IMR-90 (cell line): Measurements from ENCODE around the gene SRPX2. TPM values are rescaled to one million over a fixed set of nuclear protein-coding genes. Genes with fewer than 3 reads are reported as not detected.

ENCODE experiments used
- ATAC-seq: fragments of 200-7000 bp; cut with Tn5 transposase; 2 replicates; pipeline ENCODE4 v1.9.1; 2020; ENCODE audit warnings: low read depth, mild to moderate bottlenecking, moderate library complexity
- BruUV-seq: library from RNA; stranded (reverse); fragments of 400-500 nt; replicated peaks from 2 replicates; lab custom pipeline; 2021; lab: Mats Ljungman, UMichigan
- CTCF ChIA-PET: fragments of 300-600 bp; formaldehyde crosslinking; extraction: SDS; loops from one replicate; lab custom pipeline; 2021; ENCODE audit warnings: antibody characterized with exemption; lab: Yijun Ruan, JAX
- POLR2A ChIA-PET: fragments of 300-600 bp; sonication (Branson Sonifier 250); formaldehyde crosslinking; loops from one replicate; lab custom pipeline; 2022; ENCODE audit warnings: antibody characterized with exemption; ENCODE audit not compliant: unreplicated experiment; lab: Charles Lee
- DNase-seq: peaks from one replicate; pipeline ENCODE4 v3.0.0; 2013
- H2AFZ ChIP-seq: replicated peaks from 2 replicates; pipeline ENCODE3; 2013; ENCODE audit warnings: low read length, mild to moderate bottlenecking; ENCODE audit not compliant: poor library complexity
- H2AK5ac ChIP-seq: 2 replicates; pipeline ENCODE4 v1.6.1; 2013; ENCODE audit warnings: low read depth, low read length, inconsistent platforms
- H2AK9ac ChIP-seq: replicated peaks from 2 replicates; pipeline ENCODE3; 2013; ENCODE audit warnings: mild to moderate bottlenecking, low read depth, low read length, moderate library complexity; ENCODE audit not compliant: poor library complexity
- H2BK120ac ChIP-seq: 2 replicates; pipeline ENCODE4 v1.6.1; 2013; ENCODE audit warnings: low read depth, low read length, inconsistent platforms
- H2BK15ac ChIP-seq: 3 replicates; pipeline ENCODE4 v1.6.1; 2013; ENCODE audit warnings: low read depth, low read length, inconsistent platforms
- H2BK20ac ChIP-seq: 2 replicates; pipeline ENCODE4 v1.6.1; 2013; ENCODE audit warnings: low read depth, mild to moderate bottlenecking, inconsistent platforms, low read length, moderate library complexity
- H2BK5ac ChIP-seq: 2 replicates; pipeline ENCODE4 v1.6.1; 2013; ENCODE audit warnings: mild to moderate bottlenecking, low read depth, low read length, inconsistent platforms; ENCODE audit not compliant: poor library complexity, severe bottlenecking
- H3K14ac ChIP-seq: replicated peaks from 2 replicates; pipeline ENCODE4 v1.6.1; 2013; ENCODE audit warnings: low read depth, low read length, inconsistent platforms
- H3K18ac ChIP-seq: 2 replicates; pipeline ENCODE4 v1.6.1; 2013; ENCODE audit warnings: low read depth, low read length, control low read depth
- H3K23ac ChIP-seq: 2 replicates; pipeline ENCODE4 v1.6.1; 2013; ENCODE audit warnings: low read depth, low read length, inconsistent platforms
- H3K27ac ChIP-seq: 2 replicates; pipeline ENCODE4 v1.5.1; 2013; ENCODE audit warnings: mild to moderate bottlenecking, control low read depth, low read length; ENCODE audit not compliant: insufficient read depth
- H3K27me3 ChIP-seq: 2 replicates; pipeline ENCODE4 v1.6.1; 2013; ENCODE audit warnings: low read length; ENCODE audit not compliant: control insufficient read depth, insufficient read depth
- H3K36me3 ChIP-seq: 2 replicates; pipeline ENCODE4 v1.6.1; 2013; ENCODE audit warnings: low read length, mixed read lengths; ENCODE audit not compliant: control insufficient read depth, insufficient read depth
- H3K4ac ChIP-seq: 2 replicates; pipeline ENCODE4 v1.6.1; 2013; ENCODE audit warnings: low read depth, low read length, inconsistent platforms
- H3K4me1 ChIP-seq: 2 replicates; pipeline ENCODE4 v1.6.1; 2013; ENCODE audit warnings: low read length, mixed read lengths; ENCODE audit not compliant: control insufficient read depth, insufficient read depth
- H3K4me2 ChIP-seq: 2 replicates; pipeline ENCODE4 v1.6.1; 2013; ENCODE audit warnings: low read depth, mild to moderate bottlenecking, control low read depth, low read length, moderate library complexity
- H3K4me3 ChIP-seq: 2 replicates; pipeline ENCODE4 v1.5.1; 2013; ENCODE audit warnings: low read depth, mild to moderate bottlenecking, control low read depth, low read length, moderate library complexity; ENCODE audit not compliant: insufficient read depth
- H3K56ac ChIP-seq: 2 replicates; pipeline ENCODE4 v1.6.1; 2013; ENCODE audit warnings: low read length, inconsistent platforms; ENCODE audit not compliant: insufficient read depth; ENCODE audit errors: extremely low read depth
- H3K79me1 ChIP-seq, 2 experiments: 2 replicates each; pipeline ENCODE4 v1.6.1; 2013; ENCODE audit warnings: low read length in 2 of 2, inconsistent platforms in 1 of 2, low read depth in 1 of 2
- H3K9ac ChIP-seq: 2 replicates; pipeline ENCODE4 v1.6.1; 2013; ENCODE audit warnings: low read depth, low read length, control low read depth
- H3K9me1 ChIP-seq: 2 replicates; pipeline ENCODE4 v1.6.1; 2013; ENCODE audit warnings: low read length, inconsistent platforms; ENCODE audit not compliant: insufficient read depth
- H3K9me3 ChIP-seq: 2 replicates; pipeline ENCODE4 v1.6.1; 2013; ENCODE audit warnings: low read length; ENCODE audit not compliant: control insufficient read depth, insufficient read depth
- H4K20me1 ChIP-seq: 2 replicates; pipeline ENCODE4 v1.6.1; 2013; ENCODE audit warnings: low read length, inconsistent platforms; ENCODE audit not compliant: insufficient read depth
- H4K5ac ChIP-seq: 2 replicates; pipeline ENCODE4 v1.6.1; 2013; ENCODE audit warnings: mild to moderate bottlenecking, low read depth, low read length, control low read depth
- H4K8ac ChIP-seq, 2 experiments: 2 replicates each; pipeline ENCODE4 v1.6.1; 2013; ENCODE audit warnings: low read depth in 2 of 2, low read length in 2 of 2, control low read depth in 1 of 2, inconsistent platforms in 1 of 2
- H4K91ac ChIP-seq: 2 replicates; pipeline ENCODE4 v1.6.1; 2013; ENCODE audit warnings: low read depth, low read length, inconsistent platforms; ENCODE audit not compliant: insufficient read depth
- CEBPB ChIP-seq: IDR thresholded peaks from 2 replicates; pipeline ENCODE4 v1.6.1; 2012; ENCODE audit warnings: low read depth, low read length, improper control_type of control experiment
- FOS ChIP-seq: fragments of 150-350 bp; IDR thresholded peaks from 2 replicates; pipeline ENCODE4 v1.6.1; 2016; ENCODE audit warnings: low read depth, low read length
- MAZ ChIP-seq: IDR thresholded peaks from 2 replicates; pipeline ENCODE4 v1.6.1; 2012; ENCODE audit warnings: low read depth, mild to moderate bottlenecking, low read length, improper control_type of control experiment, moderate library complexity, borderline replicate concordance
- MXI1 ChIP-seq: IDR thresholded peaks from 2 replicates; pipeline ENCODE4 v1.6.1; 2012; ENCODE audit warnings: low read depth, mild to moderate bottlenecking, low read length, moderate library complexity, borderline replicate concordance
- NFE2L2 ChIP-seq: fragments of 150-350 bp; IDR thresholded peaks from 2 replicates; pipeline ENCODE4 v1.6.1; 2016; ENCODE audit warnings: low read depth, mild to moderate bottlenecking, low read length
- RAD21 ChIP-seq: IDR thresholded peaks from 2 replicates; pipeline ENCODE4 v1.6.1; 2012; ENCODE audit warnings: low read length, improper control_type of control experiment
- RCOR1 ChIP-seq: IDR thresholded peaks from 2 replicates; pipeline ENCODE4 v1.6.1; 2012; ENCODE audit warnings: mild to moderate bottlenecking, low read length, improper control_type of control experiment; ENCODE audit not compliant: insufficient replicate concordance
- SMC3 ChIP-seq: fragments of 150-350 bp; IDR thresholded peaks from 2 replicates; pipeline ENCODE4 v1.6.1; 2016; ENCODE audit warnings: low read depth, mild to moderate bottlenecking, antibody characterized with exemption, low read length, moderate library complexity
- WGBS, 2 experiments: methylation state at CpG; one replicate each; pipeline versions ENCODE4 v1.1.5 to v1.1.7; 2013; ENCODE audit warnings: missing lambda C conversion rate in 2 of 2; ENCODE audit not compliant: insufficient read length in 1 of 2; ENCODE audit errors: extremely low coverage in 2 of 2; 5-methylcytosine and 5-hydroxymethylcytosine counted together
- dilution Hi-C: fragments of 300-500 bp; cut with HindIII; formaldehyde crosslinking; loops from one replicate; pipeline ENCODE4 v1.14.3; 2018; ENCODE audit warnings: low sequenced_read_pairs; ENCODE audit not compliant: unreplicated experiment
- in situ Hi-C: fragments of 300-500 bp; cut with MboI; formaldehyde crosslinking; loops from 3 replicates; pipeline ENCODE4 v1.14.3; 2019; ENCODE audit warnings: low sequenced_read_pairs, inconsistent platforms, mixed read lengths
- intact Hi-C: fragments of 100-400 bp; cut with micrococcal nuclease; formaldehyde crosslinking; loops from 2 replicates; pipeline ENCODE4 v1.10.0; 2022
- polyA plus RNA-seq, 3 experiments: library from polyadenylated mRNA; depleted of rRNA; stranded (reverse); fragments of >200 nt; gene quantifications; 2 replicates each; pipeline ENCODE4 v1.2.3, GENCODE V29; 2012; ENCODE audit warnings: low replicate concordance in 1 of 3
- total RNA-seq: library from RNA; depleted of rRNA; stranded (reverse); fragments of >200 nt; gene quantifications from 2 replicates; pipeline ENCODE4 v1.2.3, GENCODE V29; 2012
- TF ChIP-seq, protein P1 (sequence below): conservative IDR thresholded peaks from 2 replicates; pipeline ENCODE4 v1.5.1; 2012; ENCODE audit warnings: mild to moderate bottlenecking, low read depth, low read length, improper control_type of control experiment

SRPX2 gene
- total and polyA plus RNA-seq, 2 of the 4 experiments (the other 2 are of a cell fraction): 20.6 to 43.1 TPM

DNA sequence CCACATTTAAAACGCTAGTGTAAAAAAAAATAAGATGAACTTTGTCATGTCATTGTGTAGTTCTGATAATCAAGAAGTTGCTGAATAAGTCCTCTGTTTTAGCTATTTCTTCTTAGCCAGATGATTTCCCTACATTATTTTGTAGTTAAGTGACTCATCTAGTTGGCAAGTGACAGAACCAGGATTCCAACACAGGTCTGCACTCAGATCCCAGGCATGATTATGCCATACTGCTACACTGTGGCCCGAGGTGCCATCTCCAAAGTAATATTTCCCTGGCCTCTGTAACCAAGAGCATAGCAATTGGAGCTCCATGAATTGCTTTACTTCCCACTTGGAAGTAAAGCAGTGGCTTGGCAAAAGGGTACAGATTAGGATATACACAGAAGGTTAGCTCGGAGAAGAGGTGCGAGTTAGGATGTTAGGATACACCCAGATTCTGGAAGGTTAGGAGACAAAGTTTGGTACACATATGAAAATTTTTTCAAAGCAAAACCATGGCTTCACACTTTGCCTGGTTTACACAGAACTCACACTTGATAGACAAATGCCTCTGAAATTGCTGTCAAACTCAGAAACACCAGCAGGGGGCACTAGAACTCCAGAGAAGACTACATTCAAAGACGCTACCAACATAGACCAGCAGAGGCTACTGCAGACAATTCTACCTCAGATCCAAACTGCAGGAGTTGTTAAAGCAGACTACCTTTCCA is 41.4 kb downstream of the SRPX2 start:
- H4K8ac ChIP-seq: no peak overlapping the region
- H3K4ac ChIP-seq: no peak overlapping the region
- no peaks in the 10 kb centered on the region for H3K36me3 ChIP-seq
- no CpG with 5 or more reads among the region's 5 CpGs for WGBS, 2 experiments
- POLR2A ChIA-PET: no interaction called here
- no peak overlapping the region for H3K9ac ChIP-seq
- no peak overlapping the region for H3K23ac ChIP-seq
- dilution Hi-C loops: no loop called here
- no peak overlapping the region for H2AFZ ChIP-seq
- no peak overlapping the region for H2BK120ac ChIP-seq
- no peak overlapping the region for H4K5ac ChIP-seq
- no peaks in the 10 kb centered on the region for H3K9me3 ChIP-seq
- peak; percentile 75 for DNase-seq
- in situ Hi-C loops: loop anchor here (5.0 kb wide), 1 partner anchor 82 kb away; no protein-coding TSS in a partner anchor
- no peak overlapping the region; the same call in 1 of the 2 replicates for H3K4me2 ChIP-seq
- ATAC-seq: peak; percentile 90
- intact Hi-C loops: loop anchor here (1.0 to 10.0 kb wide), 4 partner anchors 83 to 599 kb away; partner anchors contain the start of gene CSTF2
- no peaks in the 10 kb centered on the region for H3K9me1 ChIP-seq
- no peak overlapping the region for H3K14ac ChIP-seq
- H4K91ac ChIP-seq: no peak overlapping the region
- H3K4me1 ChIP-seq: peaks cover 2% of the 10 kb centered on the region
- no peak overlapping the region for H2BK20ac ChIP-seq
- H2BK15ac ChIP-seq: no peak overlapping the region
- no peak for TF ChIP-seq RCOR1
- no peak for TF ChIP-seq NFE2L2
- TF ChIP-seq MAZ: no peak
- TF ChIP-seq MXI1: no peak
- TF ChIP-seq FOS: no peak
- peak; percentile 78 for TF ChIP-seq SMC3
- TF ChIP-seq RAD21: peak; percentile 81
- TF ChIP-seq CEBPB: 0 out of 2 replicates have a peak, but pooled peaks have one; percentile 5
- TF ChIP-seq, protein P1, sequence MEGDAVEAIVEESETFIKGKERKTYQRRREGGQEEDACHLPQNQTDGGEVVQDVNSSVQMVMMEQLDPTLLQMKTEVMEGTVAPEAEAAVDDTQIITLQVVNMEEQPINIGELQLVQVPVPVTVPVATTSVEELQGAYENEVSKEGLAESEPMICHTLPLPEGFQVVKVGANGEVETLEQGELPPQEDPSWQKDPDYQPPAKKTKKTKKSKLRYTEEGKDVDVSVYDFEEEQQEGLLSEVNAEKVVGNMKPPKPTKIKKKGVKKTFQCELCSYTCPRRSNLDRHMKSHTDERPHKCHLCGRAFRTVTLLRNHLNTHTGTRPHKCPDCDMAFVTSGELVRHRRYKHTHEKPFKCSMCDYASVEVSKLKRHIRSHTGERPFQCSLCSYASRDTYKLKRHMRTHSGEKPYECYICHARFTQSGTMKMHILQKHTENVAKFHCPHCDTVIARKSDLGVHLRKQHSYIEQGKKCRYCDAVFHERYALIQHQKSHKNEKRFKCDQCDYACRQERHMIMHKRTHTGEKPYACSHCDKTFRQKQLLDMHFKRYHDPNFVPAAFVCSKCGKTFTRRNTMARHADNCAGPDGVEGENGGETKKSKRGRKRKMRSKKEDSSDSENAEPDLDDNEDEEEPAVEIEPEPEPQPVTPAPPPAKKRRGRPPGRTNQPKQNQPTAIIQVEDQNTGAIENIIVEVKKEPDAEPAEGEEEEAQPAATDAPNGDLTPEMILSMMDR: peak; percentile 96
- H2AK5ac ChIP-seq: no peak overlapping the region
- no peaks in the 10 kb centered on the region for H4K20me1 ChIP-seq
- BruUV-seq: no TSS peak
- H2BK5ac ChIP-seq: no peak overlapping the region
- H3K18ac ChIP-seq: no peak overlapping the region
- H2AK9ac ChIP-seq: no peak overlapping the region
- no peak overlapping the region for H3K4me3 ChIP-seq
- no peaks in the 10 kb centered on the region; the same call in 1 of the 2 replicates for H3K27me3 ChIP-seq
- H3K27ac ChIP-seq: no peak overlapping the region
- CTCF ChIA-PET: interaction anchor here (0.6 to 2.7 kb wide), 12 partner anchors 10 to 176 kb away, joined by 3 to 24 read pairs (median 4); partner anchors contain the start of gene TSPAN6
- no peaks in the 10 kb centered on the region for H3K79me1 ChIP-seq
- no peak overlapping the region for H3K56ac ChIP-seq
